ENCODE measurements around the gene WWP2. TPM values are rescaled to one million over a fixed set of nuclear protein-coding genes. Genes with fewer than 3 reads are reported as not detected.

Gene WWP2
- polyA plus RNA-seq, 1 donor from 2014 or later: 11.9 TPM

GRCh38 chr16:69941251-69942098 is 179.3 kb downstream of the WWP2 start:
- no peaks in the 10 kb centered on the region for H3K36me3 ChIP-seq (ENCODE audit: insufficient read depth, low read length)

GRCh38 chr16:69942099-69942491 is 180.0 kb downstream of the WWP2 start:
- no peaks in the 10 kb centered on the region for H3F3A ChIP-seq (ENCODE audit: insufficient read depth, low read length, poor library complexity, severe bottlenecking)
- no peak overlapping the region for H3K27ac ChIP-seq (ENCODE audit: low read length)
- TF ChIP-seq TAF1 (IDR thresholded peaks at IDR 0.05; ENCODE audit: low read depth) (no peak), REST (IDR thresholded peaks at IDR 0.05; ENCODE audit: borderline replicate concordance) (no peak), EZH2 (IDR thresholded peaks at IDR 0.05; ENCODE audit: borderline replicate concordance, insufficient read depth, low read length, poor library complexity, severe bottlenecking) (no peak), RAD21 (conservative IDR thresholded peaks at IDR 0.05) (no peak), POLR2AphosphoS5 (IDR thresholded peaks at IDR 0.05) (no peak), EP300 (conservative IDR thresholded peaks at IDR 0.05; ENCODE audit: poor library complexity, severe bottlenecking) (no peak), MXI1 (conservative IDR thresholded peaks at IDR 0.05; ENCODE audit: poor library complexity, severe bottlenecking) (no peak), SMC3 (conservative IDR thresholded peaks at IDR 0.05; ENCODE audit: poor library complexity) (no peak)

More at GRCh38 chr16:69941251-69942098, 179.3 kb downstream of the WWP2 start:
- no peak overlapping the region for H3K27ac ChIP-seq (ENCODE audit: low read length)
- no peaks in the 10 kb centered on the region for H3F3A ChIP-seq (ENCODE audit: insufficient read depth, low read length, poor library complexity, severe bottlenecking)
- no peaks in the 10 kb centered on the region for H3K27me3 ChIP-seq (ENCODE audit: insufficient read depth, low read depth, low read length)
- H3K9me3 ChIP-seq (ENCODE audit: low read length): no peaks in the 10 kb centered on the region
- H2AFZ ChIP-seq (ENCODE audit: low read depth, low read length): no peak overlapping the region
- no peak overlapping the region for H3K4me3 ChIP-seq (ENCODE audit: low read length)
- TF ChIP-seq POLR2AphosphoS5 (IDR thresholded peaks at IDR 0.05) (no peak), SMC3 (conservative IDR thresholded peaks at IDR 0.05; ENCODE audit: poor library complexity) (no peak), EP300 (conservative IDR thresholded peaks at IDR 0.05; ENCODE audit: poor library complexity, severe bottlenecking) (no peak), TAF1 (IDR thresholded peaks at IDR 0.05; ENCODE audit: low read depth) (no peak), REST (IDR thresholded peaks at IDR 0.05; ENCODE audit: borderline replicate concordance) (no peak), MXI1 (conservative IDR thresholded peaks at IDR 0.05; ENCODE audit: poor library complexity, severe bottlenecking) (no peak), CTCF (IDR thresholded peaks at IDR 0.05; ENCODE audit: poor library complexity, severe bottlenecking) (no peak), RAD21 (conservative IDR thresholded peaks at IDR 0.05) (no peak)
- H3K79me2 ChIP-seq (replicated peaks; ENCODE audit: insufficient read depth, low read length): no peaks in the 10 kb centered on the region
- no peaks in the 10 kb centered on the region for H4K20me1 ChIP-seq (ENCODE audit: insufficient read depth)
- no peaks in the 10 kb centered on the region for H3K9me2 ChIP-seq (ENCODE audit: insufficient read depth, low read length)
- no peak overlapping the region for H3K9ac ChIP-seq (ENCODE audit: low read length)
- no peak overlapping the region for H3K4me2 ChIP-seq (ENCODE audit: low read length)

More at GRCh38 chr16:69942099-69942491, 180.0 kb downstream of the WWP2 start:
- no peaks in the 10 kb centered on the region for H3K9me2 ChIP-seq (ENCODE audit: insufficient read depth, low read length)
- H3K27me3 ChIP-seq (ENCODE audit: insufficient read depth, low read depth, low read length): no peaks in the 10 kb centered on the region
- H3K4me2 ChIP-seq (ENCODE audit: low read length): no peak overlapping the region
- H3K9ac ChIP-seq (ENCODE audit: low read length): no peak overlapping the region
- no peaks in the 10 kb centered on the region for H3K79me2 ChIP-seq (replicated peaks; ENCODE audit: insufficient read depth, low read length)
- no peaks in the 10 kb centered on the region for H3K36me3 ChIP-seq (ENCODE audit: insufficient read depth, low read length)
- H3K4me3 ChIP-seq (ENCODE audit: low read length): no peak overlapping the region
- no peaks in the 10 kb centered on the region for H3K9me3 ChIP-seq (ENCODE audit: low read length)
- H4K20me1 ChIP-seq (ENCODE audit: insufficient read depth): no peaks in the 10 kb centered on the region
- no peak overlapping the region for H2AFZ ChIP-seq (ENCODE audit: low read depth, low read length)
